NCI-H82 (cell line): ENCODE data around the gene PCDHB10.
"Not testable (repeated sequence)": the region's sequence is repeated elsewhere in the genome, so short reads cannot be mapped to it uniquely, and the experiment has no call there.

ENCODE experiments used
- DNase-seq: peaks from one replicate; lab custom pipeline; 2025; lab: John Stamatoyannopoulos, UW

The PCDHB10 gene

GRCh38 chr5:141188682-141189081, 3.5 kb upstream of the PCDHB10 start:
- DNase-seq: not testable (repeated sequence)

- DNase-seq: not testable (repeated sequence)
Measured at GRCh38 chr5:141189131-141189530, 3.0 kb upstream of the PCDHB10 start.

GRCh38 chr5:141194332-141194731, 2.2 kb downstream of the PCDHB10 start:
- DNase-seq: not testable (repeated sequence)

GRCh38 chr5:141196363-141196762, 4.2 kb downstream of the PCDHB10 start:
- DNase-seq: no peak

GRCh38 chr5:141199359-141200235, 7.4 kb downstream of the PCDHB10 start, which contains the start of gene PCDHB11:
PCDHB11 (plus strand) TSS chr5:141199627; CDS start chr5:141199775, 148 bp downstream.
- DNase-seq: peak; percentile 68

- not testable (repeated sequence) for DNase-seq
Measured at GRCh38 chr5:141201126-141201525, 9.0 kb downstream of the PCDHB10 start.

- not testable (repeated sequence) for DNase-seq
Measured at GRCh38 chr5:141201646-141202045, 9.5 kb downstream of the PCDHB10 start.

- peak; percentile 52 for DNase-seq
Measured at GRCh38 chr5:141208478-141208877, 16.3 kb downstream of the PCDHB10 start, which contains the start of gene PCDHB12. PCDHB12 (plus strand) TSS chr5:141208719; CDS start chr5:141208908, 189 bp downstream.

GRCh38 chr5:141210281-141210680, 18.1 kb downstream of the PCDHB10 start:
- DNase-seq: not testable (repeated sequence)

GRCh38 chr5:141210849-141211248, 18.7 kb downstream of the PCDHB10 start:
- not testable (repeated sequence) for DNase-seq

GRCh38 chr5:141213656-141214339, 21.6 kb downstream of the PCDHB10 start, which contains the start of gene PCDHB13:
PCDHB13 (plus strand) TSS chr5:141213919; CDS start chr5:141214124, 205 bp downstream.
- DNase-seq: peak; percentile 17

GRCh38 chr5:141214583-141214982, 22.4 kb downstream of the PCDHB10 start:
- not testable (repeated sequence) for DNase-seq

GRCh38 chr5:141215504-141215903, 23.4 kb downstream of the PCDHB10 start:
- DNase-seq: not testable (repeated sequence)

- DNase-seq: not testable (repeated sequence)
Measured at GRCh38 chr5:141216035-141216434, 23.9 kb downstream of the PCDHB10 start.

GRCh38 chr5:141223112-141223783, 31.1 kb downstream of the PCDHB10 start, which contains the start of gene PCDHB14:
PCDHB14 (plus strand) TSS chr5:141223343; CDS start chr5:141223506, 163 bp downstream.
- peak; percentile 73 for DNase-seq

- DNase-seq: not testable (repeated sequence)
Measured at GRCh38 chr5:141224844-141225243, 32.7 kb downstream of the PCDHB10 start.

- DNase-seq: not testable (repeated sequence)
Measured at GRCh38 chr5:141225421-141225820, 33.3 kb downstream of the PCDHB10 start.

- DNase-seq: peak; percentile 24
Measured at GRCh38 chr5:141234109-141234667, 42.0 kb downstream of the PCDHB10 start.

GRCh38 chr5:141235922-141236321, 43.8 kb downstream of the PCDHB10 start:
- DNase-seq: not testable (repeated sequence)

GRCh38 chr5:141236516-141237313, 44.6 kb downstream of the PCDHB10 start:
- no peak for DNase-seq

- DNase-seq: no peak
Measured at GRCh38 chr5:141241496-141241895, 49.3 kb downstream of the PCDHB10 start.
